GM23338 (cell line): ENCODE measurements around the gene ITIH5. TPM values are rescaled to one million over a fixed set of nuclear protein-coding genes. Genes with fewer than 3 reads are reported as not detected.

Experiments
- ATAC-seq: fragments of 200-7000 bp; cut with Tn5 transposase; 3 replicates; pipeline ENCODE4 v1.9.1; 2020
- DNase-seq: peaks from one replicate; pipeline ENCODE4 v3.0.0-alpha.2; 2015; ENCODE audit warnings: low spot score
- H2AFZ ChIP-seq: fragments of 200-600 bp; sonication (generic); 2 replicates; pipeline ENCODE4 v1.8.0; 2016; ENCODE audit warnings: antibody characterized with exemption, mild to moderate bottlenecking, moderate library complexity
- H3F3A ChIP-seq: fragments of 200-600 bp; sonication (generic); replicated peaks from 2 replicates; pipeline ENCODE4 v1.8.0; 2017; ENCODE audit warnings: antibody characterized with exemption, mixed run types, low read depth
- H3K27ac ChIP-seq: fragments of 200-600 bp; sonication (generic); 2 replicates; pipeline ENCODE4 v1.6.1; 2016; ENCODE audit warnings: low read depth
- H3K27me3 ChIP-seq: fragments of 200-600 bp; sonication (generic); 2 replicates; pipeline ENCODE4 v1.8.0; 2016; ENCODE audit warnings: mild to moderate bottlenecking, mixed run types, moderate library complexity; ENCODE audit not compliant: insufficient read depth
- H3K36me3 ChIP-seq: fragments of 200-600 bp; sonication (generic); 2 replicates; pipeline ENCODE4 v1.8.0; 2016; ENCODE audit warnings: mild to moderate bottlenecking; ENCODE audit not compliant: insufficient read depth
- H3K4me1 ChIP-seq: fragments of 200-600 bp; sonication (generic); 2 replicates; pipeline ENCODE4 v1.8.0; 2016; ENCODE audit warnings: mild to moderate bottlenecking, moderate library complexity; ENCODE audit not compliant: insufficient read depth
- H3K4me2 ChIP-seq: fragments of 200-600 bp; sonication (generic); 2 replicates; pipeline ENCODE4 v1.7.1; 2017; ENCODE audit warnings: mixed run types
- H3K4me3 ChIP-seq: fragments of 200-600 bp; sonication (generic); 2 replicates; pipeline ENCODE4 v1.6.1; 2016; ENCODE audit warnings: mixed run types
- H3K79me2 ChIP-seq: fragments of 200-600 bp; sonication (generic); replicated peaks from 2 replicates; pipeline ENCODE4 v1.8.0; 2017; ENCODE audit warnings: mild to moderate bottlenecking; ENCODE audit not compliant: insufficient read depth
- H3K9me2 ChIP-seq: fragments of 200-600 bp; sonication (generic); 2 replicates; pipeline ENCODE4 v1.8.0; 2017; ENCODE audit not compliant: insufficient read depth
- H4K20me1 ChIP-seq: fragments of 200-600 bp; sonication (generic); replicated peaks from 2 replicates; pipeline ENCODE4 v1.8.0; 2017; ENCODE audit warnings: mild to moderate bottlenecking; ENCODE audit not compliant: insufficient read depth
- H3K27ac Mint-ChIP-seq: 2 replicates; pipeline ENCODE4 v1.8.0; 2020; ENCODE audit warnings: inconsistent platforms, mild to moderate bottlenecking, moderate library complexity, mixed read lengths
- H3K27me3 Mint-ChIP-seq: 3 replicates; pipeline ENCODE4 v1.8.0; 2022; ENCODE audit warnings: low read depth, mild to moderate bottlenecking, moderate library complexity, mixed read lengths, inconsistent platforms; ENCODE audit not compliant: insufficient read depth, poor library complexity
- H3K36me3 Mint-ChIP-seq: 3 replicates; pipeline ENCODE4 v1.8.0; 2021; ENCODE audit warnings: low read depth, mild to moderate bottlenecking, inconsistent platforms, moderate library complexity, mixed read lengths
- H3K4me1 Mint-ChIP-seq: 3 replicates; pipeline ENCODE4 v1.8.0; 2020; ENCODE audit warnings: mild to moderate bottlenecking, inconsistent platforms, mixed read lengths
- H3K4me3 Mint-ChIP-seq: 3 replicates; pipeline ENCODE4 v1.8.0; 2021; ENCODE audit warnings: moderate library complexity, mild to moderate bottlenecking, inconsistent platforms, mixed read lengths
- H3K9me3 Mint-ChIP-seq: 3 replicates; pipeline ENCODE4 v1.8.0; 2020; ENCODE audit warnings: moderate library complexity, mild to moderate bottlenecking, inconsistent platforms, mixed read lengths
- CREB1 ChIP-seq: fragments of 250-450 bp; sonication (Bioruptor Pico); IDR thresholded peaks from 2 replicates; pipeline ENCODE4 v1.5.0; 2020; ENCODE audit warnings: low read depth, mild to moderate bottlenecking, moderate library complexity
- EZH2 ChIP-seq: fragments of 200-600 bp; sonication (generic); IDR thresholded peaks from one replicate; pipeline ENCODE4 v1.8.0; 2017; ENCODE audit warnings: antibody characterized with exemption, mild to moderate bottlenecking, low read depth; ENCODE audit not compliant: unreplicated experiment
- EZH2phosphoT487 ChIP-seq: fragments of 200-600 bp; sonication (generic); IDR thresholded peaks from one replicate; pipeline ENCODE4 v1.8.1; 2018; ENCODE audit warnings: antibody characterized with exemption; ENCODE audit not compliant: unreplicated experiment
- JUNB ChIP-seq: IDR thresholded peaks from one replicate; pipeline ENCODE4 v1.6.1; 2016; ENCODE audit warnings: antibody characterized with exemption; ENCODE audit not compliant: unreplicated experiment
- NANOG ChIP-seq: IDR thresholded peaks from 2 replicates; pipeline ENCODE4 v1.6.1; 2016; ENCODE audit warnings: antibody characterized with exemption, borderline replicate concordance
- POLR2AphosphoS5 ChIP-seq: IDR thresholded peaks from 2 replicates; pipeline ENCODE4 v1.6.1; 2016; ENCODE audit warnings: antibody characterized with exemption, low read depth
- STAT1 ChIP-seq: IDR thresholded peaks from one replicate; pipeline ENCODE4 v1.6.1; 2016; ENCODE audit warnings: antibody characterized with exemption; ENCODE audit not compliant: unreplicated experiment
- ZNF114 ChIP-seq: fragments of 250-450 bp; sonication (Bioruptor Pico); IDR thresholded peaks from 2 replicates; pipeline ENCODE4 v1.5.0; 2020; ENCODE audit warnings: mild to moderate bottlenecking, moderate library complexity
- ZNF331 ChIP-seq: fragments of 250-450 bp; sonication (Bioruptor Pico); IDR thresholded peaks from 2 replicates; pipeline ENCODE4 v1.5.0; 2020; ENCODE audit warnings: low read depth, mild to moderate bottlenecking, moderate library complexity
- long read RNA-seq: library from polyadenylated mRNA; unstranded; transcript quantifications from one replicate; pipeline ENCODE4 v2.0.0, GENCODE V29; 2020; ENCODE audit not compliant: unreplicated experiment
- polyA plus RNA-seq: library from polyadenylated mRNA; unstranded; fragments of >200 nt; fragmentation: Nextera tagmentation; extraction: Ambion mirVana; gene quantifications from 2 replicates; pipeline ENCODE4 v1.2.1, GENCODE V29; 2016
- total RNA-seq: library from RNA; depleted of rRNA; stranded (reverse); fragments of >200 nt; shearing (Covaris generic); gene quantifications from 2 replicates; pipeline ENCODE4 v1.2.3, GENCODE V29; 2014; rRNA removed
- TF ChIP-seq, protein P1 (sequence below): fragments of 250-450 bp; sonication (Bioruptor Pico); IDR thresholded peaks from 2 replicates; pipeline ENCODE4 v1.5.0; 2020; ENCODE audit warnings: mild to moderate bottlenecking, moderate library complexity
- TF ChIP-seq, protein P2 (sequence below): IDR thresholded peaks from 2 replicates; pipeline ENCODE4 v1.6.1; 2016; ENCODE audit warnings: antibody characterized with exemption
- TF ChIP-seq, protein P3 (sequence below), 2 experiments: fragments of 200-600 bp in 1 of 2; sonication (generic) in 1 of 2; conservative IDR thresholded peaks; 2 replicates each; pipeline versions ENCODE4 v1.5.1 to v1.6.1; 2016 to 2017; ENCODE audit warnings: antibody characterized with exemption in 2 of 2, low read depth in 2 of 2, mild to moderate bottlenecking in 2 of 2, moderate library complexity in 1 of 2

Gene ITIH5
- total RNA-seq (2.2 and 6.6 TPM in 2 replicates), polyA plus RNA-seq (0.99 and 1.2 TPM in 2 replicates)
- long read RNA-seq = 0 reads

DNA sequence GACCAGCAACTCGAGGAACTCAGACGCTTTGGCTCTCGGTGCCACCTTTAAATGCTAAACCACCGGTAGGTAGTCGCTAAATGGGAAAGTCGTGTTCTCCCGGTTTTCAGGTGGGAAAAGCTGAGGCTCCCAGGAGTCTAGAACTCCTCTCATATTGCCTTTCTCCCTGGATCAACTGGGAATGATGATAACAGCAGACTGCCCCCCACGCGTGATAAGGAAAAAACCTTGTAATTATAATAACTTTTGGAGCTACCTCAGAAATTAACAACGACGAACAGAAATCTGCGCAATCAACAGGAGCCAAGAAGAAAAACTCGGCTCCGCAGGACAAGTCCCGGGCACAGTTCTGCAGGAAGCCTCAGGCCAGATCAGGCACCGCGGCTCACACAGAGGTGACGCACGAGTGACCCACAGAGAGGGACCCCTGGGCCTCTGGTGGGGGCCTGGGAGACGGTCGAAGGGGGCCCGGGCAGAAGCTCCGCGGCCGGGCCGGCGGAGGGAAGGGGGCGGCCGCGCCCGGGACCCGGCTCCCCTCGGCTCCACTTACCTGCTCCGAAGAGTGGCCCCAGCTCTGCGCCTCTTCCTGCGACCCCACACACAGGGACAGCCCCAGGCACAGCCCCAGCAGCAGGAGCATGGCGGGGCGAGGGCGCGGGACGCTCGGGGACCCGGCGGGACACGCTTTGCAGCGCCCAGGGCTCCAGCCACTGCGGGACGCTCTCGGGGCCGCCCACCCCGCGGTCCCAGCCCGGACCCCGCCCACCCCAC is at the start of gene ITIH5:
TSS of gene ITIH5 (minus strand) at position 714 of the 771 bp plus-strand sequence. CDS start at position 640, 74 bp downstream.
- H2AFZ ChIP-seq = peak within 1 kb of the TSS; percentile 100
- H3F3A ChIP-seq = peaks cover 11% of the 10 kb centered on the region; the same call in 1 of the 2 replicates
- DNase-seq (peak; percentile 59), ATAC-seq (peak; percentile 68)
- H4K20me1 ChIP-seq = no peaks in the 10 kb centered on the region
- Mint-ChIP-seq H3K4me3 (peak within 1 kb of the TSS; percentile 83), H3K9me3 (no peaks in the 10 kb centered on the region), H3K27ac (no peak within 1 kb of the TSS), H3K27me3 (peaks cover 22% of the 10 kb centered on the region), H3K4me1 (peaks cover 19% of the 10 kb centered on the region), H3K36me3 (no peaks in the 10 kb centered on the region)
- peak within 1 kb of the TSS; percentile 76 for H3K4me3 ChIP-seq
- H3K27ac ChIP-seq = peak within 1 kb of the TSS; percentile 23; the same call in 1 of the 2 replicates
- peaks cover 24% of the 10 kb centered on the region for H3K27me3 ChIP-seq
- peak within 1 kb of the TSS; percentile 93 for H3K4me2 ChIP-seq
- no peaks in the 10 kb centered on the region for H3K9me2 ChIP-seq
- H3K79me2 ChIP-seq = no peaks in the 10 kb centered on the region
- TF ChIP-seq EZH2phosphoT487 (no peak), ZNF331 (CRISPR knock-in tag) (peak; percentile 40; the same call in 1 of the 2 replicates)
- peaks cover 19% of the 10 kb centered on the region for H3K4me1 ChIP-seq
- no peaks in the 10 kb centered on the region for H3K36me3 ChIP-seq

DNA sequence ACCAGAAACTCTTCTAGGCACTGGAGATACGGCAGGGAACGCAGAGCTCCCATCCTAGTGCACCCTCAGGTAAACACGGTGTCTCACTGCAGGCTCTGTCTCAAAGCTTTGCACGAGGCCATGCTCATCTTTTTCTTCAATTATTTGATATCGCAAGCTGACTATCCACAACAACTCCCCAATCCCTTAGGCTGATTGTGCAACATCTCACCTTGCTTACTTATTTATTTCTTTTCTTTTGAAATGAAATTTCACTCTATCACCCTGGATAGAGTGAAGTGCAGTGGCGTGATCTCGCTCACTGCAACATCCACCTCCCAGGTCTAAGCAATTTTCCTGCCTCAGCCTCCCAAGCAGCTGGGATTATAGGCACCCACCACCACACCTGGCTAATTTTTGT is 48.7 kb upstream of the ITIH5 start:
- no peak for DNase-seq
- H3K9me3 Mint-ChIP-seq = no peaks in the 10 kb centered on the region
- no peak for TF ChIP-seq CREB1 (CRISPR knock-in tag)
- no peak for TF ChIP-seq STAT1
- TF ChIP-seq, protein P1, sequence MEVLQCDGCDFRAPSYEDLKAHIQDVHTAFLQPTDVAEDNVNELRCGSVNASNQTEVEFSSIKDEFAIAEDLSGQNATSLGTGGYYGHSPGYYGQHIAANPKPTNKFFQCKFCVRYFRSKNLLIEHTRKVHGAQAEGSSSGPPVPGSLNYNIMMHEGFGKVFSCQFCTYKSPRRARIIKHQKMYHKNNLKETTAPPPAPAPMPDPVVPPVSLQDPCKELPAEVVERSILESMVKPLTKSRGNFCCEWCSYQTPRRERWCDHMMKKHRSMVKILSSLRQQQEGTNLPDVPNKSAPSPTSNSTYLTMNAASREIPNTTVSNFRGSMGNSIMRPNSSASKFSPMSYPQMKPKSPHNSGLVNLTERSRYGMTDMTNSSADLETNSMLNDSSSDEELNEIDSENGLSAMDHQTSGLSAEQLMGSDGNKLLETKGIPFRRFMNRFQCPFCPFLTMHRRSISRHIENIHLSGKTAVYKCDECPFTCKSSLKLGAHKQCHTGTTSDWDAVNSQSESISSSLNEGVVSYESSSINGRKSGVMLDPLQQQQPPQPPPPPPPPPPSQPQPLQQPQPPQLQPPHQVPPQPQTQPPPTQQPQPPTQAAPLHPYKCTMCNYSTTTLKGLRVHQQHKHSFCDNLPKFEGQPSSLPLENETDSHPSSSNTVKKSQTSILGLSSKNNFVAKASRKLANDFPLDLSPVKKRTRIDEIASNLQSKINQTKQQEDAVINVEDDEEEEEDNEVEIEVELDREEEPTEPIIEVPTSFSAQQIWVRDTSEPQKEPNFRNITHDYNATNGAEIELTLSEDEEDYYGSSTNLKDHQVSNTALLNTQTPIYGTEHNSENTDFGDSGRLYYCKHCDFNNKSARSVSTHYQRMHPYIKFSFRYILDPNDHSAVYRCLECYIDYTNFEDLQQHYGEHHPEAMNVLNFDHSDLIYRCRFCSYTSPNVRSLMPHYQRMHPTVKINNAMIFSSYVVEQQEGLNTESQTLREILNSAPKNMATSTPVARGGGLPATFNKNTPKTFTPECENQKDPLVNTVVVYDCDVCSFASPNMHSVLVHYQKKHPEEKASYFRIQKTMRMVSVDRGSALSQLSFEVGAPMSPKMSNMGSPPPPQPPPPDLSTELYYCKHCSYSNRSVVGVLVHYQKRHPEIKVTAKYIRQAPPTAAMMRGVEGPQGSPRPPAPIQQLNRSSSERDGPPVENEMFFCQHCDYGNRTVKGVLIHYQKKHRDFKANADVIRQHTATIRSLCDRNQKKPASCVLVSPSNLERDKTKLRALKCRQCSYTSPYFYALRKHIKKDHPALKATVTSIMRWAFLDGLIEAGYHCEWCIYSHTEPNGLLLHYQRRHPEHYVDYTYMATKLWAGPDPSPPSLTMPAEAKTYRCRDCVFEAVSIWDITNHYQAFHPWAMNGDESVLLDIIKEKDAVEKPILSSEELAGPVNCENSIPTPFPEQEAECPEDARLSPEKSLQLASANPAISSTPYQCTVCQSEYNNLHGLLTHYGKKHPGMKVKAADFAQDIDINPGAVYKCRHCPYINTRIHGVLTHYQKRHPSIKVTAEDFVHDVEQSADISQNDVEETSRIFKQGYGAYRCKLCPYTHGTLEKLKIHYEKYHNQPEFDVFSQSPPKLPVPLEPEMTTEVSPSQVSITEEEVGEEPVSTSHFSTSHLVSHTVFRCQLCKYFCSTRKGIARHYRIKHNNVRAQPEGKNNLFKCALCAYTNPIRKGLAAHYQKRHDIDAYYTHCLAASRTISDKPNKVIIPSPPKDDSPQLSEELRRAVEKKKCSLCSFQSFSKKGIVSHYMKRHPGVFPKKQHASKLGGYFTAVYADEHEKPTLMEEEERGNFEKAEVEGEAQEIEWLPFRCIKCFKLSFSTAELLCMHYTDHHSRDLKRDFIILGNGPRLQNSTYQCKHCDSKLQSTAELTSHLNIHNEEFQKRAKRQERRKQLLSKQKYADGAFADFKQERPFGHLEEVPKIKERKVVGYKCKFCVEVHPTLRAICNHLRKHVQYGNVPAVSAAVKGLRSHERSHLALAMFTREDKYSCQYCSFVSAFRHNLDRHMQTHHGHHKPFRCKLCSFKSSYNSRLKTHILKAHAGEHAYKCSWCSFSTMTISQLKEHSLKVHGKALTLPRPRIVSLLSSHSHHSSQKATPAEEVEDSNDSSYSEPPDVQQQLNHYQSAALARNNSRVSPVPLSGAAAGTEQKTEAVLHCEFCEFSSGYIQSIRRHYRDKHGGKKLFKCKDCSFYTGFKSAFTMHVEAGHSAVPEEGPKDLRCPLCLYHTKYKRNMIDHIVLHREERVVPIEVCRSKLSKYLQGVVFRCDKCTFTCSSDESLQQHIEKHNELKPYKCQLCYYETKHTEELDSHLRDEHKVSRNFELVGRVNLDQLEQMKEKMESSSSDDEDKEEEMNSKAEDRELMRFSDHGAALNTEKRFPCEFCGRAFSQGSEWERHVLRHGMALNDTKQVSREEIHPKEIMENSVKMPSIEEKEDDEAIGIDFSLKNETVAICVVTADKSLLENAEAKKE (CRISPR knock-in tag) = no peak
- no peak for TF ChIP-seq JUNB
- TF ChIP-seq, protein P2, sequence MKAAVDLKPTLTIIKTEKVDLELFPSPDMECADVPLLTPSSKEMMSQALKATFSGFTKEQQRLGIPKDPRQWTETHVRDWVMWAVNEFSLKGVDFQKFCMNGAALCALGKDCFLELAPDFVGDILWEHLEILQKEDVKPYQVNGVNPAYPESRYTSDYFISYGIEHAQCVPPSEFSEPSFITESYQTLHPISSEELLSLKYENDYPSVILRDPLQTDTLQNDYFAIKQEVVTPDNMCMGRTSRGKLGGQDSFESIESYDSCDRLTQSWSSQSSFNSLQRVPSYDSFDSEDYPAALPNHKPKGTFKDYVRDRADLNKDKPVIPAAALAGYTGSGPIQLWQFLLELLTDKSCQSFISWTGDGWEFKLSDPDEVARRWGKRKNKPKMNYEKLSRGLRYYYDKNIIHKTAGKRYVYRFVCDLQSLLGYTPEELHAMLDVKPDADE = no peak
- no peak for TF ChIP-seq EZH2phosphoT487
- no peak for TF ChIP-seq EZH2
- no peak for TF ChIP-seq POLR2AphosphoS5
- no peak for TF ChIP-seq NANOG
- no peak for TF ChIP-seq ZNF114 (CRISPR knock-in tag)
- TF ChIP-seq ZNF331 (CRISPR knock-in tag) = no peak
- TF ChIP-seq, protein P3, sequence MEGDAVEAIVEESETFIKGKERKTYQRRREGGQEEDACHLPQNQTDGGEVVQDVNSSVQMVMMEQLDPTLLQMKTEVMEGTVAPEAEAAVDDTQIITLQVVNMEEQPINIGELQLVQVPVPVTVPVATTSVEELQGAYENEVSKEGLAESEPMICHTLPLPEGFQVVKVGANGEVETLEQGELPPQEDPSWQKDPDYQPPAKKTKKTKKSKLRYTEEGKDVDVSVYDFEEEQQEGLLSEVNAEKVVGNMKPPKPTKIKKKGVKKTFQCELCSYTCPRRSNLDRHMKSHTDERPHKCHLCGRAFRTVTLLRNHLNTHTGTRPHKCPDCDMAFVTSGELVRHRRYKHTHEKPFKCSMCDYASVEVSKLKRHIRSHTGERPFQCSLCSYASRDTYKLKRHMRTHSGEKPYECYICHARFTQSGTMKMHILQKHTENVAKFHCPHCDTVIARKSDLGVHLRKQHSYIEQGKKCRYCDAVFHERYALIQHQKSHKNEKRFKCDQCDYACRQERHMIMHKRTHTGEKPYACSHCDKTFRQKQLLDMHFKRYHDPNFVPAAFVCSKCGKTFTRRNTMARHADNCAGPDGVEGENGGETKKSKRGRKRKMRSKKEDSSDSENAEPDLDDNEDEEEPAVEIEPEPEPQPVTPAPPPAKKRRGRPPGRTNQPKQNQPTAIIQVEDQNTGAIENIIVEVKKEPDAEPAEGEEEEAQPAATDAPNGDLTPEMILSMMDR (conservative IDR thresholded peaks at IDR 0.05; ENCODE audit: low read depth in 2 of 2) = no peak

More for the DNA sequence above, 48.7 kb upstream of the ITIH5 start:
- Mint-ChIP-seq H3K27me3 (no peaks in the 10 kb centered on the region), H3K4me1 (peaks cover 3% of the 10 kb centered on the region; the same call in 1 of the 3 replicates), H3K36me3 (no peaks in the 10 kb centered on the region), H3K4me3 (no peak overlapping the region), H3K27ac (no peak overlapping the region)
- Histone ChIP-seq H3K79me2 (no peaks in the 10 kb centered on the region), H3K36me3 (no peaks in the 10 kb centered on the region), H3K27me3 (no peaks in the 10 kb centered on the region), H4K20me1 (no peaks in the 10 kb centered on the region), H3K4me1 (no peaks in the 10 kb centered on the region), H3K4me2 (no peak overlapping the region), H3K4me3 (no peak overlapping the region), H3K27ac (no peak overlapping the region), H3K9me2 (no peaks in the 10 kb centered on the region), H3F3A (no peaks in the 10 kb centered on the region), H2AFZ (no peak overlapping the region)
- ATAC-seq = no peak
